Measurements from ENCODE around the gene ADISSP.

The ADISSP gene

GRCh38 chr20:3767427-3768341, at the start of gene ADISSP:
ADISSP (minus strand) TSS chr20:3767753; CDS start chr20:3760100, 7,653 bp downstream.
- DNase-seq (ENCODE audit: low read depth in 2 of 2), result peak; percentile 97 to 98

GRCh38 chr20:3815703-3816315, 48.3 kb upstream of the ADISSP start:
- DNase-seq (ENCODE audit: low read depth in 2 of 2), result no peak

DNA sequence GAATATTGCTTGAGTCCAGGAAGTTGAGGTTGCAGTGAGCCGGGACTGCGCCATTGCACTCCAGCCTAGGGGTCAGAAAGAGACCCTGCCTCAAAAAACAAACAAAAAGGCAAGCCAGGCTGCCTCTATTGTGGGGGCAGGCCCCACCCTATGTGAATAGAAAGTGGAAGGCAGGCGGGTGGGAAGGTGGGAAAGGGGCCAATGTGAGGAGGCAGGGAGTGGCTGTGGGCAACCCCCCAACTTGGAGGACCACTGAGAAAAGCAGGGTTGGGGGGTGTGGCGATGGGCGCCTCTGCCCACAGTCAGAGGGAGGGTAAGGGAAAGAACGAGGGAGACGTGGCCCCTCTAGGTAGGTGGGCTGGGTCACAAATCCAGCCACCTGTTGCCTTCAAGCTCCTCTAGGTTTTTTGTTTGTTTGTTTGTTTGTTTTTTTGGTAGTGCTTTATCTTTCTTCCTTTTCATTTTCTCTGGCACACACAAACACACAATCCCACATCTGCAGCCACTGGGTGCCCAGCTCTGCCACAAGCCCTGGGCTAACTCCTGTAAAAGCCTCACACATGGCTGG, 47.5 kb upstream of the ADISSP start:
- no peak for DNase-seq (ENCODE audit: low read depth in 2 of 2)

DNA sequence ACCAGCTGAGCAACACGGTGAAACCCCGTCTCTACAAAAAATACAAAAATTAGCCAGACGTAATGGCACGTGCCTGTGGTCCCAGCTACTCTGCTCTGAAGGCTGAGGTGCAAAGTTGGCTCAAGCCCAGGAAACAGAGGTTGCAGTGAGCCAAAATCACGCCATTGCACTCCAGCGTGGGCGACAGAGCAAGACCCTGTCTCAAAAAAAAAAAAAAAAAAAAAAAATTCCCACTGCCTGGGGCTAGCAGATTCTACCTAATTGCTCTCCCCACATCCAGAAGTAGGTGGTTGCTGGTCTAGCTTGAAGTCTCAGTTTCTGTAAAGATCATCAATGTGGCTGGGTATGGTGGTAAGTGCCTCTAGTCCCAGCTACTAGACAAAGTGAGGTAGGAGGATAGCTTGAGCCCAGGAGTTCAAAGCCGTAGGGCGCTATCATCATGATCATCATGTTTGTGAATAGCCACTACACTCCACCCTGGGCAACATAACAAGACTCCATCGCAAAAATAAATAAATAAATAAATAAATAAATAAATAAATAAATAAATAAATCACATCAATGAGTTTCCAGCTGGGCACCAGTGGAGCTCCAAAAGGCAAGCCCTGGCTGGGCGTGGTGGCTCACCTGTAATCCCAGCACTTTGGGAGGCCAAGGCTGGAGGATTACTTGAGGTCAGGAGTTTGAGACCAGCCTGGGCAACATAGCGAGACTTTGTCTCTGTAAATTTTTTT, 46.5 kb upstream of the ADISSP start:
- no peak for DNase-seq (ENCODE audit: low read depth in 2 of 2)

GRCh38 chr20:3812975-3813847, 45.7 kb upstream of the ADISSP start:
- DNase-seq (ENCODE audit: low read depth in 2 of 2), result no peak

- DNase-seq (ENCODE audit: low read depth in 2 of 2), result no peak
Observed at GRCh38 chr20:3812259-3812681, 44.7 kb upstream of the ADISSP start.

GRCh38 chr20:3811467-3812258, 44.1 kb upstream of the ADISSP start:
- DNase-seq (ENCODE audit: low read depth in 2 of 2), result peak; percentile 87 to 92

DNA sequence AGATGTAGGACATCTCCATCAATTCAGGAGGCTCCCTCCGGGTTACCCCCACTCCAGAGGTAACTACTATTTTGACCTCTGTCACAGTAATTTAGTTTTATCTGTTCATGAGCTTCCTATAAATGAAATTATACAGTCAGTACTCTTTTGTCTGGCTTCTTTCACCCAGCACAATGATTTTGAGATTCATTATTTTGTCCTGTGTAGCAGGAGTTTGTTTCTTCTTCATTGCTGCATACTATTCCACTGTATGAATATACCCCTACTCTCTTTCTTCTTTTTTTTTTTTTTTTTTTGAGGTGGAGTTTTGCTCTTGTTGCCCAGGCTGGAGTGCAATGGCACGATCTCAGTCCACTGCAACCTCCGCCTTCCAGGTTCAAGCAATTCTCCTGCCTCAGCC, 41.0 kb upstream of the ADISSP start:
- no peak for DNase-seq (ENCODE audit: low read depth in 2 of 2)

GRCh38 chr20:3804781-3805180, 37.2 kb upstream of the ADISSP start:
- DNase-seq (ENCODE audit: low read depth in 2 of 2), result no peak

- no peak for DNase-seq (ENCODE audit: low read depth in 2 of 2)
Observed at GRCh38 chr20:3804254-3804751, 36.8 kb upstream of the ADISSP start.

DNA sequence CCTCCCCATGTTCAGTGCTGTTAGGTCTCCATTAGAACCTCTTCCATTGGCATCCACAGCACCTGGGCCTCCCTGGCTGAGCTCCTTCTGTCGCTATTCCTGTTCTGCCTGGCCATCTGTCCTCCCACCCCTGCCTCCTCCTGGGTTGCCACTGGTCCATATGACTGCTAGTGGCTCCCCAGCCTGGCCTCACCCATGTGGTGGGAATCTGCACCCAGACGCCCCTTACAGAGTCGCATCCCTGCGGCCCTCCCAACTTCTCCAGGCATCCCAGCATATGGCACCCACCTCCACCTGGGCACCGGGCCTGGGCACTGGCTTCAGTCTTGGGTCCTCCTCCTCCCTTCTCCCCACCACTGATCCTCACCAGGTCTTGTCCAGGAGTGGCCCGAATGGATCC, 36.3 kb upstream of the ADISSP start:
- no peak for DNase-seq (ENCODE audit: low read depth in 2 of 2)

DNA sequence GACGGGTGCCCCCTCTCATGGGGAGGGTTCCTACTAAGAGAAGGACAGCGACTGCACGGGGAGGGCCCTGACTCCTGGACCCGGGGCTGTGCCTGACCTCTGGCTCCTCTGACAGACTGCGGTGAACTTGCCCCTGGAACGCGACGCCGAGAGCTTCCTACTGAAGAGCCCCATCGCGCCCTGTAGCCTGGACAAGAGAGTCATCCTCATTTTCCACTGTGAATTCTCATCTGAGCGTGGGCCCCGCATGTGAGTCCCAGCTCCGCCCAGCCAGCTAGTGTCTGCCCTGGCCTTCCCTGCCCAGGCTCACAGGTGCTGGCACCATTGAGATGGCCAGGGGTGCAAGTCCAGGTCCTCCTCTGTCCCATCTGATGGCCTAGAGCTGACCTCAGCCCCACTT, 35.7 kb upstream of the ADISSP start:
- no peak for DNase-seq (ENCODE audit: low read depth in 2 of 2)

DNA sequence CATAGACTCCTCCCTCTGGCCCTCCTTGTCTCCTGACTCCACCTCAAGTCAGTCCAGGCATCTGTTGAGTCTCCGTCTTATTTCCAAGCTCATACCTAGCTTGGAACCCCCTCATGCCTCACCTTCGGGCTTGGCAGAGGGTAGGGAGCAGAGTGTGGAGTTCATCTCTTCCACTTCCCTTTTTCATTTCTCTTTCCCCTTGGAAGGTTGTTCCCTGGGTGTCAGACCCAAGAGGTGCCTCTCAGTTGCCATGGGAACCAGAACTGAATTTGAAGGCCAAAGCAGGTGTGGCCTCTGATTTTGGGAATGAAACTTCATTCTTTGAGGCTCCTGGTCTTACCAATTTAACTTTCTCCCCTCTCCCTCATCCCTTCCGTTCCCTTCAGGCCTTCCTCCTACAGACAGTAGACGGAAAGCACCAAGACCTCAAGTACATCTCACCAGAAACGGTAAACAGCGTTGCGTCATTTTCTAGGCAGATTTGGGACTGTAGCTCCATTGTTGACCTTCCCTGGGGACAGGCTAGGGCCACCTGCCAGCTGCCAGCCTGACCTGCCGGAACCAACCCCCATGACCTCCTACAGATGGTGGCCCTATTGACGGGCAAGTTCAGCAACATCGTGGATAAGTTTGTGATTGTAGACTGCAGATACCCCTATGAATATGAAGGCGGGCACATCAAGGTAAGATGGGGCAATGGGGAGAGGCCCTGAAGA, 35.1 kb upstream of the ADISSP start:
- DNase-seq (ENCODE audit: low read depth in 2 of 2), result no peak

GRCh38 chr20:3801846-3802245, 34.3 kb upstream of the ADISSP start:
- no peak for DNase-seq (ENCODE audit: low read depth in 2 of 2)

- DNase-seq (ENCODE audit: low read depth in 2 of 2), result no peak
Observed at GRCh38 chr20:3801299-3801698, 33.7 kb upstream of the ADISSP start.

DNA sequence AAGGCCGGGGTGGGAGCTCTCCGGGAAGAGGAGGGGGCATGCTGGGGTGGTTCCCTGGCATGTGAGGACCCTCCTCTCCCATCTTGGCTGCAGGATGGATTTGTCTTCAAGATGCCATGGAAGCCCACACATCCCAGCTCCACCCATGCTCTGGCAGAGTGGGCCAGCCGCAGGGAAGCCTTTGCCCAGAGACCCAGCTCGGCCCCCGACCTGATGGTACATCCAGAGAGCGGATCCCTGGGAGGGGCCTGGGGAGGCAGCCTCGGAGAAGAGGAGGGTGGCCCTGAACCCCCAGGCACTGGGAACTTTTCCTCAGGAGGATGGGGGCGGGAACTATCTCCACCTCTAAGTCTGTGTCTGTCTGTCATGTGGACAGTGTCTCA, 33.3 kb upstream of the ADISSP start:
- DNase-seq (ENCODE audit: low read depth in 2 of 2), result no peak

- DNase-seq (ENCODE audit: low read depth in 2 of 2), result no peak
Observed at GRCh38 chr20:3800256-3800877, 32.8 kb upstream of the ADISSP start.

- no peak for DNase-seq (ENCODE audit: low read depth in 2 of 2)
Observed at GRCh38 chr20:3798908-3799248, 31.3 kb upstream of the ADISSP start.

- no peak for DNase-seq (ENCODE audit: low read depth in 2 of 2)
Observed at GRCh38 chr20:3798373-3798768, 30.8 kb upstream of the ADISSP start.
